Liver (tissue), 3 donors: ENCODE measurements around the gene SYNPO2.

Source experiments
- ATF3 ChIP-seq: IDR thresholded peaks from 2 replicates; pipeline ENCODE4 v1.6.1; 2016; ENCODE audit warnings: antibody characterized with exemption
- CTCF ChIP-seq: fragments of 150-350 bp; IDR thresholded peaks from 2 replicates; pipeline ENCODE4 v1.5.1; 2017; ENCODE audit warnings: improper control_type of control experiment, low read depth, low read length; ENCODE audit not compliant: missing input control
- HNF4A ChIP-seq, 2 donors: conservative IDR thresholded peaks; 2 replicates each; pipeline ENCODE4 v1.6.1; 2016; ENCODE audit warnings: antibody characterized with exemption in 2 of 2, mild to moderate bottlenecking in 2 of 2
- JUND ChIP-seq, 2 donors: IDR thresholded peaks; 2 replicates each; pipeline ENCODE4 v1.6.1; 2016; ENCODE audit warnings: antibody characterized with exemption in 2 of 2
- MAX ChIP-seq: IDR thresholded peaks from 2 replicates; pipeline ENCODE4 v1.6.1; 2016; ENCODE audit warnings: antibody characterized with exemption
- NR2F2 ChIP-seq: IDR thresholded peaks from 2 replicates; pipeline ENCODE4 v1.6.1; 2016; ENCODE audit warnings: antibody characterized with exemption
- RAD21 ChIP-seq, 2 donors: IDR thresholded peaks; 2 replicates each; pipeline ENCODE4 v1.6.1; 2016; ENCODE audit warnings: antibody characterized with exemption in 2 of 2, mild to moderate bottlenecking in 2 of 2
- SP1 ChIP-seq: IDR thresholded peaks from 2 replicates; pipeline ENCODE4 v1.6.1; 2018; ENCODE audit warnings: antibody characterized with exemption, mild to moderate bottlenecking
- TAF1 ChIP-seq: conservative IDR thresholded peaks from 2 replicates; pipeline ENCODE4 v1.6.1; 2016; ENCODE audit warnings: antibody characterized with exemption, mild to moderate bottlenecking
- YY1 ChIP-seq: IDR thresholded peaks from 2 replicates; pipeline ENCODE4 v1.6.1; 2016; ENCODE audit warnings: antibody characterized with exemption, mild to moderate bottlenecking
- TF ChIP-seq, protein P1 (sequence below): IDR thresholded peaks from 2 replicates; pipeline ENCODE4 v1.6.1; 2016; ENCODE audit warnings: antibody characterized with exemption, mild to moderate bottlenecking
- donor health status: healthy.
- donor health status: healthy.

GRCh38 chr4:118857760-118858159 lies 30.9 kb upstream of the SYNPO2 start:
- TF ChIP-seq CTCF (no peak), SP1 (no peak), TAF1 (no peak), RAD21 (IDR thresholded peaks at IDR 0.05) (no peak), MAX (no peak), NR2F2 (no peak), ATF3 (no peak), HNF4A (conservative IDR thresholded peaks at IDR 0.05) (no peak), YY1 (no peak), JUND (IDR thresholded peaks at IDR 0.05) (no peak)
- TF ChIP-seq, protein P1, sequence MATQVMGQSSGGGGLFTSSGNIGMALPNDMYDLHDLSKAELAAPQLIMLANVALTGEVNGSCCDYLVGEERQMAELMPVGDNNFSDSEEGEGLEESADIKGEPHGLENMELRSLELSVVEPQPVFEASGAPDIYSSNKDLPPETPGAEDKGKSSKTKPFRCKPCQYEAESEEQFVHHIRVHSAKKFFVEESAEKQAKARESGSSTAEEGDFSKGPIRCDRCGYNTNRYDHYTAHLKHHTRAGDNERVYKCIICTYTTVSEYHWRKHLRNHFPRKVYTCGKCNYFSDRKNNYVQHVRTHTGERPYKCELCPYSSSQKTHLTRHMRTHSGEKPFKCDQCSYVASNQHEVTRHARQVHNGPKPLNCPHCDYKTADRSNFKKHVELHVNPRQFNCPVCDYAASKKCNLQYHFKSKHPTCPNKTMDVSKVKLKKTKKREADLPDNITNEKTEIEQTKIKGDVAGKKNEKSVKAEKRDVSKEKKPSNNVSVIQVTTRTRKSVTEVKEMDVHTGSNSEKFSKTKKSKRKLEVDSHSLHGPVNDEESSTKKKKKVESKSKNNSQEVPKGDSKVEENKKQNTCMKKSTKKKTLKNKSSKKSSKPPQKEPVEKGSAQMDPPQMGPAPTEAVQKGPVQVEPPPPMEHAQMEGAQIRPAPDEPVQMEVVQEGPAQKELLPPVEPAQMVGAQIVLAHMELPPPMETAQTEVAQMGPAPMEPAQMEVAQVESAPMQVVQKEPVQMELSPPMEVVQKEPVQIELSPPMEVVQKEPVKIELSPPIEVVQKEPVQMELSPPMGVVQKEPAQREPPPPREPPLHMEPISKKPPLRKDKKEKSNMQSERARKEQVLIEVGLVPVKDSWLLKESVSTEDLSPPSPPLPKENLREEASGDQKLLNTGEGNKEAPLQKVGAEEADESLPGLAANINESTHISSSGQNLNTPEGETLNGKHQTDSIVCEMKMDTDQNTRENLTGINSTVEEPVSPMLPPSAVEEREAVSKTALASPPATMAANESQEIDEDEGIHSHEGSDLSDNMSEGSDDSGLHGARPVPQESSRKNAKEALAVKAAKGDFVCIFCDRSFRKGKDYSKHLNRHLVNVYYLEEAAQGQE: no peak
